OCI-M2 (cell line): ENCODE data around the gene IL2RG.

Experiments
- DNase-seq: peaks from one replicate; lab custom pipeline; 2025; ENCODE audit not compliant: unreplicated experiment; lab: John Stamatoyannopoulos, UW

Gene IL2RG

GRCh38 chrX:71109051-71109450, 2.3 kb downstream of the IL2RG start:
- no peak for DNase-seq

GRCh38 chrX:71107762-71108360, 3.5 kb downstream of the IL2RG start:
- DNase-seq: no peak

GRCh38 chrX:71107245-71107644, 4.1 kb downstream of the IL2RG start:
- no peak for DNase-seq

- no peak for DNase-seq
These were observed 5.0 kb downstream of the IL2RG start, which contains the start of gene CXorf65 for GRCh38 chrX:71106427-71106826. Gene CXorf65 (minus strand): TSS chrX:71106740. CDS start chrX:71106556, 184 bp downstream.

DNA sequence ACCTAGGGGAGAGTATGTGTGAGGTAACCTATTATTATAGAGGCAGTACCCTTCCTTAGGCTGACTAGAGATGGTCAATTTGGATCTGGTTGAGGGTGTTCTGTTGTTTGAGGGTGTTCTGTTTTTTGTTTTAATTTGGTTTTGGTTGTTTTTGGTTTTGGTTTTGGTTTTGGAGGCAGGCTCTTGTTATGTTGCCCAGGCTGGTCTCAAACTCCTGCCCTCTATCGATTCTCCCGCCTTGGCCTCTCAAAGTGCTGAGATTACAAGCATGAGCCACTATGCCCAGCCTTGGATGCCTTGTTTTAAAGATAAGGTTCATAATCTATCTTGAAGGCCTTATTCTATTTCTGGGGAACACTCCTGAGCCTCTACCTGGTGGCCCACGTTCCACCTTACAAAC, 5.7 kb downstream of the IL2RG start:
- no peak for DNase-seq

GRCh38 chrX:71103110-71103983, 8.0 kb downstream of the IL2RG start:
- DNase-seq: peak; percentile 59

- DNase-seq: no peak
These were observed 9.1 kb downstream of the IL2RG start for GRCh38 chrX:71102292-71102691.

DNA sequence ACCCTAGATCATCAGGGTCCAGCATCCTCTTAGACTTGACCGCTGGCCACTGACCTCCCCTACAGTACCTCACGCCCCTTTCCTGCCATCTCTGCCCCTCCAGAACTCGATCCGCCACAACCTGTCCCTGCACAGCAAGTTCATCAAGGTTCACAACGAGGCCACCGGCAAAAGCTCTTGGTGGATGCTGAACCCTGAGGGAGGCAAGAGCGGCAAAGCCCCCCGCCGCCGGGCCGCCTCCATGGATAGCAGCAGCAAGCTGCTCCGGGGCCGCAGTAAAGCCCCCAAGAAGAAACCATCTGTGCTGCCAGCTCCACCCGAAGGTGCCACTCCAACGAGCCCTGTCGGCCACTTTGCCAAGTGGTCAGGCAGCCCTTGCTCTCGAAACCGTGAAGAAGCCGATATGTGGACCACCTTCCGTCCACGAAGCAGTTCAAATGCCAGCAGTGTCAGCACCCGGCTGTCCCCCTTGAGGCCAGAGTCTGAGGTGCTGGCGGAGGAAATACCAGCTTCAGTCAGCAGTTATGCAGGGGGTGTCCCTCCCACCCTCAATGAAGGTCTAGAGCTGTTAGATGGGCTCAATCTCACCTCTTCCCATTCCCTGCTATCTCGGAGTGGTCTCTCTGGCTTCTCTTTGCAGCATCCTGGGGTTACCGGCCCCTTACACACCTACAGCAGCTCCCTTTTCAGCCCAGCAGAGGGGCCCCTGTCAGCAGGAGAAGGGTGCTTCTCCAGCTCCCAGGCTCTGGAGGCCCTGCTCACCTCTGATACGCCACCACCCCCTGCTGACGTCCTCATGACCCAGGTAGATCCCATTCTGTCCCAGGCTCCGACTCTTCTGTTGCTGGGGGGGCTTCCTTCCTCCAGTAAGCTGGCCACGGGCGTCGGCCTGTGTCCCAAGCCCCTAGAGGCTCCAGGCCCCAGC, 10.5 kb downstream of the IL2RG start:
- DNase-seq: no peak

- DNase-seq: no peak
These were observed 11.6 kb downstream of the IL2RG start for GRCh38 chrX:71099736-71100135.

GRCh38 chrX:71098951-71099506, 12.3 kb downstream of the IL2RG start:
- DNase-seq: no peak

- no peak for DNase-seq
These were observed 13.1 kb downstream of the IL2RG start for GRCh38 chrX:71098302-71098701.

DNA sequence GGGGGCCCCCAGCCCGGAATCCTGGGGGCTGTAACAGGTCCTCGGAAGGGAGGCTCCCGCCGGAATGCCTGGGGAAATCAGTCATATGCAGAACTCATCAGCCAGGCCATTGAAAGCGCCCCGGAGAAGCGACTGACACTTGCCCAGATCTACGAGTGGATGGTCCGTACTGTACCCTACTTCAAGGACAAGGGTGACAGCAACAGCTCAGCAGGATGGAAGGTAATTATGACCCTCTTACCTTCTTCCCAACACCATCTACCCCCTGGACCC, 14.7 kb downstream of the IL2RG start:
- DNase-seq: no peak

DNA sequence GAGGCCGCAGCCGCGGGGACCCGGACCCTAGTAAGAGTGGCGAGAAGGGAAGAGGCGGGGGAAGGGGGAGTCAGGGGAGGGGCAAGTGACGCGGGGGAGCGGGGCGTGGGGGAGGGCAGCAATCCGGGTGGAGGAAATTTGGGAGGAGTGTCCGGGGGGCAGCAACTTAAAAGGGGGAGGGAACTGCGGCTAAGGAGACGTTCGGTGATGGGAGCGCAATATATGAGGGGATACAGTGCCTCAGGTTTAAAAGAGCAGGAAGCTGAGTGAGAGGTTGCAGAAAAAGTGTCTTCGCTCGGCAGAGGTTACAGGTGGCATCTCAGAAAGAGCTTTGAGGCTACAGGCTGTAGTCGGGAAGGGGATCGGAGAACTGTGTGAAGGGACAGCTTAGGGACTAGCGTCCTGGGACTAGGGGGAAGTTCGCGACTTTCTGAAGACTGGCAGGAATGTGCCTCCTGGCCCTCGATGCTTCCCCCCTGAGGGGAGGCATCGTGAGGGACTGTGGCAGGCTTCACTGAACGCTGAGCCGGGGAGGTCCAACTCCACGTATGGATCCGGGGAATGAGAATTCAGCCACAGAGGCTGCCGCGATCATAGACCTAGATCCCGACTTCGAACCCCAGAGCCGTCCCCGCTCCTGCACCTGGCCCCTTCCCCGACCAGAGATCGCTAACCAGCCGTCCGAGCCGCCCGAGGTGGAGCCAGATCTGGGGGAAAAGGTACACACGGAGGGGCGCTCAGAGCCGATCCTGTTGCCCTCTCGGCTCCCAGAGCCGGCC, 15.2 kb downstream of the IL2RG start:
- no peak for DNase-seq

DNA sequence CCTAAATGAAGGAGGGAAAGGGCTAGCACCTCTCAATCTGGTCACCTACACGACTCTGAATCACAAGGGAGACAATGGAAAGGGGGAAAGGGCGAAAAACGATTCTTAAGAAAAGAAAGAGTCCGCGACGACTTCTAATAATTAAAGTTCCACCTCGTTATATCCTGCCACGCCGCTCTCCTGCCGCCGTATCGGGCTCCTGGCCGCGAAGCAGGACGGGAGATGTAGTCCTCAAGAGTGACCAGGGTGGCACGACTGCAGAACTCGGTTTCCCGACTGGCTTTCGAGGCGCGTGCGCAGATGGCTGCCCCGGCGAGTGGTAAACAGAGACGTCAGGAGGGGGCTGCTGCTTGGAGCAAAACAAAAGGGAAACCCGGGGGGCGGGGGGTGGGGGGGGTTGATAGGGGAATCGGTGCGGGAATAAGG, 15.8 kb downstream of the IL2RG start, which contains the start of gene FOXO4:
FOXO4 (plus strand) TSS at position 297 of the 426 bp plus-strand sequence. CDS start 678 bp downstream, outside the sequence.
- DNase-seq: no peak

GRCh38 chrX:71095033-71095432, 16.3 kb downstream of the IL2RG start:
- no peak for DNase-seq

DNA sequence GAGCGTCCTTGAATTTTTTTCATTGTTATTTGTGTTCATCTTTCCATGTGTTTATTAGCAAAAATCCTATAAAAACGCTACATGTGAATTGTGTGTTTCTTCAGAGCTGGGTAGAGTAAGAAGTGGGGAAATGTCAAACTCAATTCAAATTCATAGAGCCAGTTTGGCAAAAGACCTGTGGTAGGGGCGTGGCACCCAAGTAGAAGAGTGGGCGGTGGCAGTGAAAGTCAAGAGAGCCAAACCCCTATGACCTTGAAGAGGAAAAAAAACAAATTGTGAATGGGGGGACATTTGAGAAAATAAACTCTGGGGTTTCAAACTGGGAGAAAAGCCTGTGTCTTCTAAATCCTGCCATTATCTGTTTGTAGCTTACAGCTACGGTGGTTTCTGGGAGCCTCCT, 20.1 kb downstream of the IL2RG start:
- no peak for DNase-seq

DNA sequence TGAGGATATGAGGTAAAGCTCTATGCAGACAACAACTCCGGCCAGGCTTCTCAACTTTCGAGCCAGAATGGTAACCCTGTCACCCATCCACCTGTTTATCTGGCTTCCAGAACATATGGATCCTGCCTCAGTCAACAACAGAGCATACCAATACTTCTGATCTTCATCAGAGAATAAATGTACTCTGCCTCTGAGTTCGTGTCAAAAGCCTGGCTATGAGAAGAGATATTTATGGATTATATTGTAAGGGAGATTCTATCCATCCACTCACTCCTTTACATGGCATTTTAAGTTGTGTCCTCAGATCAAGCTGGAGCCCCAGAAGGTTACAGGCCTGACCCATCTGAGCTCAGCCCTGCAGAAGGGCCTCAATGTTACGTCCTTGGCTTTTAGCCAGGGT, 25.5 kb downstream of the IL2RG start:
- DNase-seq: no peak

DNA sequence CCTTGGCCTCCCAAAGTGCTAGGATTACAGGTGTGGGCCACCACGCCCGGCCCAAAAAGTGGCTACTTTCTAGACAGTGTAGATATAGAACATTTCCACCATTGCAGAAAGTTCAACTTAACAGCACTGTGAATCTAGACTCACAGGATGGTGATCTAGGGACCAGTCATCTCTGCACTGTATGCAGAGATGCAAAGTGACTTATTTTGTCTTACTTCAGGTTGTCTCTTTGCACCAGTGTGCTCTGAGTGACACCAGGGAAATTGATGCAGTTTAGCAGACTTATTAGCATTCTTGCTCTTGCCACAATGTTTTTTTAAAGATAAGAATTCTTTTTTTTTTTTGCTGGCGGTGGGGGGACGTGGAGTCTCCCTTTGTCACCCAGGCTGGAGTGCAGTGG, 28.6 kb downstream of the IL2RG start:
- no peak for DNase-seq

DNA sequence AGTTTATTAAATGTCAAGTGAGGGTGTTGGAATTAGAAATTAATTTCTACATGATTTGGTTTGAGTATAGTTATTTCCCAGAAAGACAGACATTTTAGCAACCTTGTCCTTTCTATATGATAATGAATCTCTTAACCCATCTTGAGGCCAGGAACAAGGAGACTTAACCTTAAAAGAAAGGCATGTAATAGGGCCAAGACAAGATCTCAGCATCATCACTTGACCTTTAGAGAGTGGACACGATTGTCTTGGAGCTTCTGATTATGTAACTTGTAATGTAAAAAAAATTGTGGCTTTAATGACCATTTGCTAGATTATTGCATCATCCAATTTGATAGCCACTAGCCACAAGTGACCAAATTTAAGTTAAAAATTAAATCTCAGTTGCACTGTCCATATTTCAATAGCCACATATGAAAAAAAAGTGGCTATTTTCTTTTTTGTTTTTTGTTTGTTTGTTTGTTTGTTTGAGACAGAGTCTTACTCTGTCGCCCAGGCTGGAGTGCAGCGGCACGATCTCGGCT, 29.2 kb downstream of the IL2RG start:
- DNase-seq: no peak
